NCI-H526 treated with DMSO at 0.1 percent for 48 hours (cell line): ENCODE measurements around the gene KRT3.
"Not testable (repeated sequence)": the region's sequence is repeated elsewhere in the genome, so short reads cannot be mapped to it uniquely, and the experiment has no call there.

ENCODE experiments used
- DNase-seq: peaks from one replicate; lab custom pipeline; 2025; lab: John Stamatoyannopoulos, UW

KRT3 gene

GRCh38 chr12:52781399-52782082 is 14.4 kb downstream of the KRT3 start:
- DNase-seq, result no peak

DNA sequence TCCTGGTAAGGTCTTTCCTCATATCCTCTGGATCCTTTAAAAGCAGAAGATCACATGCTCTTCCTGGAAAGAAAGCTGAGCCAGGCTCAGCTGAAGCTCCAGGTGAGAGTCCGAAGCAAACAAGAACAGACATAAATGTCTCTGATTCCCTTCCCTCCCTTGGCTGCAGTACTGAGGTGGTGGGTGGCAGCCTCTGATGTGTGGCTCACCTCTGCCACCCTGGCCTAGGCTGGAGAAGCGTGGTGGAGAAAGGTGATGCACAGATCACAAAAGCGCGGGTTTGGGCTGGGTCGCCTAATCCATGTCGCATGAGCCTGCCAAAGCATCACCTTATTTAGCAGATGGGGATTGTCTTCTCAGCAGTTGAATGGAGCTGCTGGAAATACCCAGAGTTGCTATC is 16.0 kb downstream of the KRT3 start:
- no peak for DNase-seq

DNA sequence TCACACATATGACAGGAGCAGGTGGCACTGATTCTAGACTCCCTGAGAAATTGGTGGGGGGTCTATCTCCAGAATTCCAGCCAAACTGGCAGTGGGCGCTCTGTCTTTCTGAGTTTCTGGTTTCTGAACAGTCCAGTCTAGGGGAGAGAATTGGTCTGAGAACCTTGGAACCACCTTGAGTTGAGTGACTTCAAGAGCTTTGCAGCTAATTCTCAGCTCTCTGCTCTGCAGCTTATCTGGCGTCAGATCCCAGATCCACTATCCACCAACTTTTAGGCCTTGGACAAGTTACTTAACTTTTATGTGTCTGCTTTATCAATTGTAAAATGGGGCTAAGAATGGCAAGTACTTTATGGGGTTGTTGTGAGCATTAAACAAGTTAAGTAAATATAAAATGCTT is 17.1 kb downstream of the KRT3 start:
- no peak for DNase-seq

DNA sequence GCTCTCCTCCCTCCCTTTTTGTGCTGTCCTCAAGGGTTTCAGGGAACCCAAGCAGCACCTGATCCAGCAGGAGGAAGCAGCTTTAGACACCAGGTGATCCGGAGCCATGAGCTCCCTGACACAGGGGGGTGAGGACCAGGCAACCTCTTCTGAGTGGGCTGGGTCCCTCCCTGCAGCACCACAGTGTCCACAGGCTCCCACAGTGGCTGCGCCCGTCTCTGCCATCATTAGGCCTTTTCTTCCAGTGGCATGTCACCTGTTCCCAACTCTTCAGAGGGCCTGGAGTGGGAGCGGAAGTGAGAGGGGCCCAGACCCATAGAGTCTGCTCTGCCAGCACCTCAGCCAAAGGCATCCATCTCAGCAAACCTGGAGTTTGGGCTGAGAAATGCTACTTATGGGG is 18.4 kb downstream of the KRT3 start:
- DNase-seq, result no peak

GRCh38 chr12:52776913-52777395 is 19.0 kb downstream of the KRT3 start, which contains the start of gene KRT76:
TSS of gene KRT76 (minus strand) at chr12:52777345. CDS start at chr12:52777291, 54 bp downstream.
- DNase-seq, result no peak

GRCh38 chr12:52776435-52776834 is 19.5 kb downstream of the KRT3 start:
- DNase-seq, result no peak

DNA sequence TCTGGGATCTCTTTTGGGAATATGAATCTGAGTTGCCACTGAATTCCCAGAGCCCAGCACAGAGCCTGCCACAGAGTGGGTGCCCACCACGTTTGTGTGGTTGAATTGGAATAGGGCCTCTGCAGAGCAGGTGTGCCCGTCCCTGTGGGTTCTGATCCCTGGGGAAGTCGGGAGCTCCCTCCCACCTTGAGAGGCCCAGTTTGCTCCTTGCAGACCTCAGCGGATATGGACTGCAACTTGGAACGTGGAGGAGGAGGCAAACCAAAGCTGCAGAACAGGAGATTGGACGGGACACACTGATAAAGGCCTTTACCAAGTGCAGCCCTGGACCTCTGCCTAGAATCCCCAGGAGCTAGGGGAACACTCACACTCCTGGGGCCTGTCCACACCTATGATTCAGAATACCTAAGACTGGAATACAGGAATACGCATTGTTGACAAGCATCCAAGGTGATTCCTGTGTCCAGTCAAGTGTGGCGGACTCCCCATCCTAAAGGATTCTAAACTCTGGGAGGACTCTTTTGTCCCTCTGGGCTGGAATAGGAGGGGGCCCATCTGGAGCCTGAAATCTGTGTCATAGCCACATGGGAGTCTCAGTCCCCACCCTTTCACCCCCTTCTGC is 21.2 kb downstream of the KRT3 start:
- DNase-seq, result no peak

- DNase-seq, result no peak
Measured at GRCh38 chr12:52772772-52773171, 23.1 kb downstream of the KRT3 start.

DNA sequence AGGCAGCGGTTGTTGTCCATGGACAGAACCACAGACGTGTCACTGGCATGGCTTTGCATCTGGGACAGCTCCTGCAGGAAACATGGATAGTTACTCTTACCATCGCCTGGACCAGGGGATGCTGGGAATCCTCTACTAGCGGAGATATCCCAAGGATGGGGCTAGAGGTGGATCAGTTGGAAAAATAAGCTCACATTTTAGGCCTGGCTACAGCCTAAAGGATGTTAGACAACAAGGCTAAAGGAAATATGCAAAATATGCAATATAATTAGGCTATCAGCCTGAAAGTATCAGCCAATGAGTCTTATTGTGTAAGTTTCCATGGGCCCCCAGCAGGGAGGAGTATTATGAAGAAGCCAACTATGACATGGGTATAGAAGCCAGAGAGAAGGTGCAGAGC is 23.7 kb downstream of the KRT3 start:
- DNase-seq, result no peak

DNA sequence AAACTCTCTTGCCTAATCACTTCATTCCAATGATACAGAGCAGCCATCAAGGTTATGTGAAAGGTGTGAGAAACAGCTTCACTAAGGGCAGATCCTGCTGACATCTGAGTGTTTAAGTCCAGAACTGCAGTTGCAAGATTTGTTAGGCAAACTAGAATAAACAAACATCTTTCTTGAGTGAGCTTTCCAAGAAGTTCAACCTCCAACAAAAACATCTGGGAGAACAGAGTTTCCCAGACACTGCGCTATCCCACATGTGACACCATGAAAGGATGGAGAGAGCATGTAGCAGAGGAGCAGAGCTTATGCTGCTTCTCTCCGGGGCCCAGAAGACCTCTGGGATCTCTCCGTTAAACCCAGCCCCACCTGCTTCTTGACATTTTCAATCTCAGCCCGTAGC is 24.4 kb downstream of the KRT3 start:
- DNase-seq, result no peak

GRCh38 chr12:52771088-52771487 is 24.8 kb downstream of the KRT3 start:
- DNase-seq, result no peak

GRCh38 chr12:52769946-52770345 is 26.0 kb downstream of the KRT3 start:
- no peak for DNase-seq

DNA sequence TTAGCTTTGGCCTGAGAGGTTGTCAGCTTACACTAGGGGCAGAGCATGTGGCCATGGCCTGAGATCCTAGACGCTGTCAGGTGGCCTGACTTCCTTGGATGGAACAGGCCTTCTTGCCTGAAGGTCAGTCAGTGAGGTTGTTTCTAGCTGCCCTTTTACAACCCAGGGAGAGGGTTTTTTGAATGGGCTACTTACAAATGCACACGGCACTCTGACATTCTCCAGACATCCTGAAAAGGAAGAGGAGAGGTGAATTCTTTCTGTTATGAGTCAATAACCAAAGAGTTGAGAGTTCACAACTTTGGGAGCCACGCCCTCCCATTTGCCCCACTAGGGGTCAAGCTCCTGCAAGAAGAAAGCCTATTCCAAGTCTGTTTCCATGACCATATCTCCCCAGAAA is 26.6 kb downstream of the KRT3 start:
- no peak for DNase-seq

DNA sequence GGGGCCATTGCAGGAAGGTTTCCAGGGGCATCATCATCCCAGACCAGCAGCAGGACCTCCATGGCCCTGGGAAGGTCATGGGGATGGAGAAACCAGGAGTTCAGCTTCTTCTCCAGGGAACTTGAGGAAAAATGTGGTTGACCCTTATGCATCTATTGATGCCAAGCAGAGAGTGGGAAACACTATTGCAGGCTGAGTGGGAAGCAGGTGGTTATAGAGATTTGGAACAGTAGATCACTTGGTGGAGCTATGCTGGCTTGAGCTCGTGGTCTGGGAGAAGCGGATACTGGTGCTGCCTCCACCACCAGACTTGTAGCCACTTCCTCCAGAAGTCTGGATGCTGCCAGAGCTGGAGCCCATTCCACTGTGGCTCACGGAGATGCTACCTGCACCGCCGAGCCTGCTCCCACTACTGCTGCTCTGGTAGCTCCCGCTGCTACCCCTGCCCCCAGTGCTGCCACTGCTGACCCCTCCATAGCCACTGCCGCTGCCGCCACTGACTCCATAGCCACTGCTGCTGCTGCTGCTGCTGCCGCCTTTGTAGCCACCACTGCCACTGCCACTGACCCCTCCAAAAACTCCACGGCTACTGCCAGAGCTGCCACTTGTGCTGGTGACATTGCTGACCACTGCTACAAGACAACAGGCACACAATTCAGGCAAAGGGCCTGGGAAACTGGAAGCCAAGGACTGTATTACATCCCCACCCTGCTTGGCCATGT is 27.3 kb downstream of the KRT3 start:
- DNase-seq, result no peak

- no peak for DNase-seq
Measured at GRCh38 chr12:52767427-52767826, 28.5 kb downstream of the KRT3 start.

DNA sequence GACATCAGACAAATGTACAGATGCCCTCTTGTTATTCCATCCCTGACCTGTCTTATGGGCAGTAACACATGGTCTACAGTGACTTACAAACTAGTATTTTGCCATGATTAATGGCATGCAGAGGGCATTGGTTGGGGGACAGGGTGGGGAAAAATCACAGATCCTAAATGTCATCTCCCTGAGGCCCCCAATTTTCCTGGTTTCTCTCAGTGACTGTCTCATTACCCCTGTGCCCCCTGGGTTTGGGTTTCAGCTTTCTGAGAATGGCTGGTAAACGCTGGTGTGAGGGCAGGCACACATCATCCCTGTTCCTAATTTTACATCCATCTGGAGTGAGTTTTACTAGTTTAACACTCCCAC is 28.9 kb downstream of the KRT3 start:
- no peak for DNase-seq

DNA sequence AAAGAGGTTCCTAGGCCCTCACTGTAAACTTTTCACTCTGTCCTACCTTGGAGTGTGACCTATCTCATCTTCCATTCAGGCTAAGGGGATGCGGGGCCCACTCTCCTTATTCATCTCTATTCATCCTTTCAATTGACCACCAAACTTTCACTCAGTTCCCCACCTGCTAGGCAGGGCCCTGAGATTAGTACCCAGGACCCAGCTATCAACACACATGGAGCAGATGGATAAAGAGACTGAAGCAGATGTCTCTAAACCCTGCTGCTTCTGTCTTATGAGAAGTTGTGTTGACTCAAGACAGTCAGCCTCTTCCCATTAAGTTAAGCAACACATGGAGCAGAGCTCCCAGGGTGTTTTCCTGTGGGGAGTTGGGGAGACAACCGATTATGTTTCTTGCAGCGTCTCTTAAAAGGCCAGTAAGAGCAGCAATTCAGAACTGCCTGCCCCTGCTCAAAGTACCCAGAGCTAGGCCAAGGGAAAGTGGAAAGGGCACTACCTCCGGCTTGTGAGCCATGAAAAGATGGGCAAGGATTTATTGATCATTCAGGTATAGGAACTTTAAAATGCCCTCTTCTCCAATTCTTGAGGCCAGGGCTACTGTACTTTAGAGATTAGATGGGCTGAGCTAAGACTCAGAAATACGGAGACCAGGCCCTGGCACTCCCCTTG is 29.4 kb downstream of the KRT3 start:
- no peak for DNase-seq

GRCh38 chr12:52765702-52766101 is 30.2 kb downstream of the KRT3 start:
- DNase-seq, result no peak

- DNase-seq, result no peak
Measured at GRCh38 chr12:52763991-52764390, 31.9 kb downstream of the KRT3 start.

DNA sequence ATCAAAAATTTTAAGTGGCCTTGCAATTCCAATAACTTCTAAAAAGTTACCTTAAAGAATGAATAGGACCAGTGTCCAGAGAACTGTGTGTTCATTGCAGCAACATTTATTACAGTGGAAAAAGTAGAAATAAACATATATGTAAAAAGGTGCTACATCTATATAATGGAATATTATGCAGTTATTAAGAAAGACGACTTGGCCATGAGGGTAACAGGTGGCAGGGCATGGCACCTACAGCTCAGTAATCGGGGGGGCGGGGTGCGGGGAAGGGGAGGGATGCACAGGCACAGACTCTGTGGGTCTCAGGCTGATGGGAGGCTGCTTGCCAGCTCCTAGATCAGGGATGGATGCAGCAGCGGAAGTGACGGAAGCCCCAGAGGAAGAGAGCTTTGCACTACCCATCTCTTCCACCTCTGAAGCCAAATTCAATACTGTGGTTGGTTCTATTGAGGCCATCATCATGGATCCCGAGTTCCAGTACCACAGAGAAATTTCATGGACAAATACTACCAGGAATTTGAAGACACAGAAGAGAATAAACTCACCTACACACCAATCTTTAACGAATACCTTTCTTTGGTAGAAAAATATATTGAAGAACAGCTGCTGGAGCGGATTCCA is 32.8 kb downstream of the KRT3 start:
- DNase-seq, result no peak

DNA sequence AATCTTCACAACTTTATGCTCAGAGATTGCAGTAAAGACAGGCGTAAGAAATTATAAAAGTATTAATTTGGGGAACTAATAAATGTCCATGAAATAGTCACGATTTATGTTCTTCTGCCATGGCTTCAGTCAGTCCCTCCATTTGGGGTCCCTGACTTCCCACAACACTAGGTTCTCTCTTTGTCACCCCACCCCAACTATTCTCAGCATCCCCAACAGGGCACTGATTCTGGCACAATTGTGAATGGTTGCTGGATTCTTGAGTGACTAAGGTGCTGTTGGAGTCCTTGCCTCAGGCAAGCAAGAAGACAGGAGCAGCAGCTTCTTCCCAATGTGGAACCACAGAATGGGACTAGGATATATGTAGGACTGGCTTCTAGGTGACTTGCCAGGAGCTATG is 34.1 kb downstream of the KRT3 start:
- DNase-seq, result no peak

DNA sequence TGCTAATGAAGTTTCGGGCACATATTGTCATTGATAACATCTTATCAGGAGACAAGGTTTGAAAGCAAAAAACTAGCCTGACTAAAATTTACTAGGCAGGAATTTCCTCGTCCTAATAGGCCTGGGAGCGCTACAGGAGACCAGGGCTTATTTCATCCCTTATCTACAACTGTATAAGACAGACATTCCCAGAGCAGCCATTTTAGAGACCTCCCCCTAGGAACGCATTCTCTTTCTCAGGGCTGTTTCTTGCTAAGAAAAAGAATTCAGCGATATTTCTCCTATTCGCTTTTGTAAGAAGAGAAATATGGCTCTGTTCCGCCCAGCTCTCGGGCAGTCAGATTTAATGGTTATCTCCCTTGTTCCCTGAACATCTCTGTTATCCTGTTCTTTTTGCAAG is 34.7 kb downstream of the KRT3 start:
- not testable (repeated sequence) for DNase-seq
